ENCODE results near the gene MCF2.

GRCh38 chrX:139543920-139544319, 164.0 kb downstream of the MCF2 start:
- TF ChIP-seq, protein P1, sequence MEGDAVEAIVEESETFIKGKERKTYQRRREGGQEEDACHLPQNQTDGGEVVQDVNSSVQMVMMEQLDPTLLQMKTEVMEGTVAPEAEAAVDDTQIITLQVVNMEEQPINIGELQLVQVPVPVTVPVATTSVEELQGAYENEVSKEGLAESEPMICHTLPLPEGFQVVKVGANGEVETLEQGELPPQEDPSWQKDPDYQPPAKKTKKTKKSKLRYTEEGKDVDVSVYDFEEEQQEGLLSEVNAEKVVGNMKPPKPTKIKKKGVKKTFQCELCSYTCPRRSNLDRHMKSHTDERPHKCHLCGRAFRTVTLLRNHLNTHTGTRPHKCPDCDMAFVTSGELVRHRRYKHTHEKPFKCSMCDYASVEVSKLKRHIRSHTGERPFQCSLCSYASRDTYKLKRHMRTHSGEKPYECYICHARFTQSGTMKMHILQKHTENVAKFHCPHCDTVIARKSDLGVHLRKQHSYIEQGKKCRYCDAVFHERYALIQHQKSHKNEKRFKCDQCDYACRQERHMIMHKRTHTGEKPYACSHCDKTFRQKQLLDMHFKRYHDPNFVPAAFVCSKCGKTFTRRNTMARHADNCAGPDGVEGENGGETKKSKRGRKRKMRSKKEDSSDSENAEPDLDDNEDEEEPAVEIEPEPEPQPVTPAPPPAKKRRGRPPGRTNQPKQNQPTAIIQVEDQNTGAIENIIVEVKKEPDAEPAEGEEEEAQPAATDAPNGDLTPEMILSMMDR (IDR thresholded peaks at IDR 0.05): no peak
- no peak for TF ChIP-seq POLR2A (IDR thresholded peaks at IDR 0.05)
